Measurements from ENCODE around the gene MDK.

GRCh38 chr11:46408407-46408986, 27.0 kb downstream of the MDK start:
- TF ChIP-seq EP300 (IDR thresholded peaks at IDR 0.05; ENCODE audit: borderline replicate concordance): no peak
- no peak for TF ChIP-seq CEBPB (IDR thresholded peaks at IDR 0.05)
- TF ChIP-seq, protein P1, sequence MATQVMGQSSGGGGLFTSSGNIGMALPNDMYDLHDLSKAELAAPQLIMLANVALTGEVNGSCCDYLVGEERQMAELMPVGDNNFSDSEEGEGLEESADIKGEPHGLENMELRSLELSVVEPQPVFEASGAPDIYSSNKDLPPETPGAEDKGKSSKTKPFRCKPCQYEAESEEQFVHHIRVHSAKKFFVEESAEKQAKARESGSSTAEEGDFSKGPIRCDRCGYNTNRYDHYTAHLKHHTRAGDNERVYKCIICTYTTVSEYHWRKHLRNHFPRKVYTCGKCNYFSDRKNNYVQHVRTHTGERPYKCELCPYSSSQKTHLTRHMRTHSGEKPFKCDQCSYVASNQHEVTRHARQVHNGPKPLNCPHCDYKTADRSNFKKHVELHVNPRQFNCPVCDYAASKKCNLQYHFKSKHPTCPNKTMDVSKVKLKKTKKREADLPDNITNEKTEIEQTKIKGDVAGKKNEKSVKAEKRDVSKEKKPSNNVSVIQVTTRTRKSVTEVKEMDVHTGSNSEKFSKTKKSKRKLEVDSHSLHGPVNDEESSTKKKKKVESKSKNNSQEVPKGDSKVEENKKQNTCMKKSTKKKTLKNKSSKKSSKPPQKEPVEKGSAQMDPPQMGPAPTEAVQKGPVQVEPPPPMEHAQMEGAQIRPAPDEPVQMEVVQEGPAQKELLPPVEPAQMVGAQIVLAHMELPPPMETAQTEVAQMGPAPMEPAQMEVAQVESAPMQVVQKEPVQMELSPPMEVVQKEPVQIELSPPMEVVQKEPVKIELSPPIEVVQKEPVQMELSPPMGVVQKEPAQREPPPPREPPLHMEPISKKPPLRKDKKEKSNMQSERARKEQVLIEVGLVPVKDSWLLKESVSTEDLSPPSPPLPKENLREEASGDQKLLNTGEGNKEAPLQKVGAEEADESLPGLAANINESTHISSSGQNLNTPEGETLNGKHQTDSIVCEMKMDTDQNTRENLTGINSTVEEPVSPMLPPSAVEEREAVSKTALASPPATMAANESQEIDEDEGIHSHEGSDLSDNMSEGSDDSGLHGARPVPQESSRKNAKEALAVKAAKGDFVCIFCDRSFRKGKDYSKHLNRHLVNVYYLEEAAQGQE (IDR thresholded peaks at IDR 0.05; ENCODE audit: low read depth): no peak
- no peak for TF ChIP-seq TAF1 (IDR thresholded peaks at IDR 0.05; ENCODE audit: low read depth)
- no peak for TF ChIP-seq TEAD4 (IDR thresholded peaks at IDR 0.05)
- TF ChIP-seq FOXM1 (IDR thresholded peaks at IDR 0.05; ENCODE audit: borderline replicate concordance, low read depth): no peak

Measured in Ishikawa (cell line).